ENCODE measurements around the gene ECT2. TPM values are rescaled to one million over a fixed set of nuclear protein-coding genes. Genes with fewer than 3 reads are reported as not detected.

The ECT2 gene
- total RNA-seq, 1 experiment from 2014 or later = 63.9 TPM

DNA sequence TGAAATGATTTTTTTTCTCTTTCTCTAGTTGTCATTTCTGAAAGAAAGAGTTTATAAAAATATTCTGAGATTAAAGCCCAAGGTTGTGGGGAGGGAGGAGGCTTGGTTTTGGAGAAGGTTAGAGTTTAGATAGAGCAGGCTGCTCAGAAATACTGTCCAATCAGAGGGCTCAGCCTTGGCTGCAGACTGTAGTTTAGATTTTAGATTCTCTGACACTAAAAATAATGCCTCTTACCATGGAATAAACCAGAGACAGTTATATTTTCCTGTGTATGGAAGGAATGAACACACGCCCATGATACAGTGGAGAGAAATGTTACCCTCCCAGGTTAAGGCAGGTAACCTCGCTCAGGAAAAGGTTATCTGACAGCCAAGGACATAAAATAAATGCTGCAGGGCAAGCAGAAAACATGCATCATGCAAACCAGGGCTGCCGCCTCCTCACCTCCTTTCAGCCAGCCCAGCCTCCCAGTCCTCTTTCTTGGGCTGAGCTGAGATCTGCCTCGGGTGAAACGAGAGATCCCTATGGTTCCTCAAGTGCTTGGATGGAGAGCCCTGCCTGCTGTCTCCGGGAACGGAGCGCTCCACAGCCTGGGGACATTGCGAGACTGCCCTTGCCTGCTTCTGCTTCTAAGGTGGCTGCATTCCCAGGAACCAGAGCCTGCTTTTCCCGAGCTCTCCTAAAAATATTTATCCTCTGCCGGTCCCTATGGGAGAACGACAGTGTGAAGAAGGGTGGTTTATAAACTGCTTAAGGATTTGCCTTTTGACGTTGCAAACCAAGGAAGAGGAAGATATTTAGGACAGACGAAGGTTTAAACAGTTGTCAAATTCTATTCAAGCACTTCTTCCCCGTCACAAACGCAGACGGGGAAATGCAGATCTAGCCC lies 40.5 kb upstream of the ECT2 start:
- Mint-ChIP-seq H3K27me3 (ENCODE audit: insufficient read depth, unreplicated experiment) (no peaks in the 10 kb centered on the region), H3K36me3 (ENCODE audit: insufficient read depth, unreplicated experiment) (peaks cover 5% of the 10 kb centered on the region), H3K27ac (ENCODE audit: low read depth, unreplicated experiment) (peak overlapping the region; percentile 84), H3K4me3 (ENCODE audit: unreplicated experiment) (peak overlapping the region; percentile 94), H3K9me3 (ENCODE audit: unreplicated experiment) (no peaks in the 10 kb centered on the region), H3K4me1 (ENCODE audit: insufficient read depth, unreplicated experiment) (peaks cover 8% of the 10 kb centered on the region)
- no TSS peak for BruUV-seq (replicated peaks)
- intact Hi-C loops (cut with micrococcal nuclease) = no loop called here
- peak; percentile 44 for DNase-seq (ENCODE audit: unreplicated experiment)
- POLR2A ChIA-PET = interaction anchor here (0.8 to 5.8 kb wide), 15 partner anchors 10 to 196 kb away, joined by 3 to 89 read pairs (median 10); partner anchors contain the start of gene ECT2
- CTCF ChIA-PET = interaction anchor here (0.5 to 10.5 kb wide), 23 partner anchors 9 to 668 kb away, joined by 3 to 212 read pairs (median 5); partner anchors contain the start of gene ECT2
- TF ChIP-seq, protein P1, sequence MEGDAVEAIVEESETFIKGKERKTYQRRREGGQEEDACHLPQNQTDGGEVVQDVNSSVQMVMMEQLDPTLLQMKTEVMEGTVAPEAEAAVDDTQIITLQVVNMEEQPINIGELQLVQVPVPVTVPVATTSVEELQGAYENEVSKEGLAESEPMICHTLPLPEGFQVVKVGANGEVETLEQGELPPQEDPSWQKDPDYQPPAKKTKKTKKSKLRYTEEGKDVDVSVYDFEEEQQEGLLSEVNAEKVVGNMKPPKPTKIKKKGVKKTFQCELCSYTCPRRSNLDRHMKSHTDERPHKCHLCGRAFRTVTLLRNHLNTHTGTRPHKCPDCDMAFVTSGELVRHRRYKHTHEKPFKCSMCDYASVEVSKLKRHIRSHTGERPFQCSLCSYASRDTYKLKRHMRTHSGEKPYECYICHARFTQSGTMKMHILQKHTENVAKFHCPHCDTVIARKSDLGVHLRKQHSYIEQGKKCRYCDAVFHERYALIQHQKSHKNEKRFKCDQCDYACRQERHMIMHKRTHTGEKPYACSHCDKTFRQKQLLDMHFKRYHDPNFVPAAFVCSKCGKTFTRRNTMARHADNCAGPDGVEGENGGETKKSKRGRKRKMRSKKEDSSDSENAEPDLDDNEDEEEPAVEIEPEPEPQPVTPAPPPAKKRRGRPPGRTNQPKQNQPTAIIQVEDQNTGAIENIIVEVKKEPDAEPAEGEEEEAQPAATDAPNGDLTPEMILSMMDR (IDR thresholded peaks at IDR 0.05; ENCODE audit: unreplicated experiment) = no peak

DNA sequence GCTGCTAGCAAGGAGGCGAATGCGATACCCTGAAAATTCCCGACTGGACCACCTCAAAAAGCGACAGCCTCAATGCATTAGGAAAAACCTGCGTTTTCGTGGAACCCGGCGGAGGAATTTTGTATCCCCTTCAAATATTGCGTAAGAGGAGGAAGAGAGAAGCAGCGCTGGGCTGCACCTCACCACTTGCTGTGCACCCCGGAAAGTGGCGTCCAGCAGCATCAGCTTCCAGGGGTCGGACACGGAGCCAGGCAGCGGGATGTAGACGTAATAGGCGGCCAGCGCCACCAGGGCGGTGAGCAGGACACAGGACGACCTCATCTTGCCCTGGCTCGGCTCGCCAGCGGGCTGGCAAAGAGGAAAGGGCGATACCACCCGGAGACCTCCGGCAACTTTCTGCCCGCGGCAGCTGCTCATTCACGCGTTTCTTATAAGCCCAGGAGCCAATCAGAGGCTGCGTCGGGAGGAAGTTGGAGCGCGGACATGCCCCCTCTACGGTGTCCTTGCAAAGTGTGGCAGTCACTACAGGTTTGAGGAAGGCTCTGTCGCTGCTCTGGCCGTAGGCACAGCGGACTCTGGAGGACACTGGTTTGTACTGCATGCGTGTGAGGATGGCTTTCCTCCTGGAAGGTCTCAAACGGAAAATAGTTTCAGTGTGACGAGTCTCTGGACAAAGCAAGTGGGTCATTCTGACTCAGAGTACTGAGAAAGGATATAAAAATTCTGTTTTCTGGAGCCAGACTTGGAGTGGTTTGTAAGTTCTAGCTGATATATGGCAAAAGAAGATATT lies 39.7 kb upstream of the ECT2 start, which contains the start of gene NCEH1:
Gene NCEH1 (minus strand): TSS at position 404 of the 790 bp plus-strand sequence. CDS start 83 bp downstream, at position 321.
- POLR2A ChIA-PET = interaction anchor here (0.7 to 5.8 kb wide), 18 partner anchors 11 to 197 kb away, joined by 3 to 89 read pairs (median 4); partner anchors contain the start of gene ECT2
- Mint-ChIP-seq H3K27me3 (ENCODE audit: insufficient read depth, unreplicated experiment) (no peaks in the 10 kb centered on the region), H3K4me1 (ENCODE audit: insufficient read depth, unreplicated experiment) (peaks cover 8% of the 10 kb centered on the region), H3K27ac (ENCODE audit: low read depth, unreplicated experiment) (peak within 1 kb of the TSS; percentile 84), H3K4me3 (ENCODE audit: unreplicated experiment) (peak within 1 kb of the TSS; percentile 94), H3K36me3 (ENCODE audit: insufficient read depth, unreplicated experiment) (peaks cover 5% of the 10 kb centered on the region), H3K9me3 (ENCODE audit: unreplicated experiment) (no peaks in the 10 kb centered on the region)
- DNase-seq (ENCODE audit: unreplicated experiment) = peak; percentile 97
- CTCF ChIA-PET = interaction anchor here (0.6 to 10.5 kb wide), 26 partner anchors 9 to 717 kb away, joined by 3 to 212 read pairs (median 4); partner anchors contain the start of gene ECT2
- BruUV-seq (replicated peaks) = TSS peak; percentile 76
- intact Hi-C loops (cut with micrococcal nuclease) = loop anchor here (1.0 kb wide), 3 partner anchors 31 to 39 kb away; partner anchors contain the start of gene ECT2
- TF ChIP-seq, protein P1 (IDR thresholded peaks at IDR 0.05; ENCODE audit: unreplicated experiment) = peak; percentile 74

DNA sequence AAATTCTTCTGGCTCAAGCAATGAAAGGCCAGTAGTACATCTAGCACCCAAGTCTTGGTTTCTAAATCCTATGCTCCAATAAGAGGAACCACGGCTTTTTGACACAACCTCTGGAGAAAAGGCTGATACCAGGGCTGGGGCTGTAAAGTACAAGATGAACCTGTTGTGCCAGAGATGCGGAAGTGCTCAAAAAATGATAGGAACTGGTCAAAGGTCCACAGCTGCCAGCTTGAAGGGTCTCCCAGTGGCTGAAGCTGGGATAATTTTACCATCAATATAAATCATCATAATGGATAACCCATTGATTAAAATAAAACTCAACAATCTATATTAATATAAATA lies 39.1 kb upstream of the ECT2 start:
- H3K4me3 Mint-ChIP-seq (ENCODE audit: unreplicated experiment) = peak overlapping the region; percentile 94
- intact Hi-C loops (cut with micrococcal nuclease) = loop anchor here (1.0 kb wide), 3 partner anchors 31 to 39 kb away; partner anchors contain the start of gene ECT2
- BruUV-seq (replicated peaks) = TSS peak; percentile 92
- H3K27ac Mint-ChIP-seq (ENCODE audit: low read depth, unreplicated experiment) = peak overlapping the region; percentile 84
- H3K4me1 Mint-ChIP-seq (ENCODE audit: insufficient read depth, unreplicated experiment) = peaks cover 8% of the 10 kb centered on the region
- no peaks in the 10 kb centered on the region for H3K9me3 Mint-ChIP-seq (ENCODE audit: unreplicated experiment)
- TF ChIP-seq, protein P1 (IDR thresholded peaks at IDR 0.05; ENCODE audit: unreplicated experiment) = no peak
- DNase-seq (ENCODE audit: unreplicated experiment) = no peak
- no peaks in the 10 kb centered on the region for H3K27me3 Mint-ChIP-seq (ENCODE audit: insufficient read depth, unreplicated experiment)
- ChIA-PET POLR2A (interaction anchor here (0.8 to 5.8 kb wide), 13 partner anchors 11 to 46 kb away, joined by 3 to 89 read pairs (median 10); partner anchors contain the start of gene ECT2), CTCF (interaction anchor here (0.7 to 10.5 kb wide), 23 partner anchors 9 to 717 kb away, joined by 3 to 212 read pairs (median 5); partner anchors contain the start of gene ECT2)
- peaks cover 5% of the 10 kb centered on the region for H3K36me3 Mint-ChIP-seq (ENCODE audit: insufficient read depth, unreplicated experiment)
